ENCODE data around the gene WFDC2.

The WFDC2 gene, protein sequence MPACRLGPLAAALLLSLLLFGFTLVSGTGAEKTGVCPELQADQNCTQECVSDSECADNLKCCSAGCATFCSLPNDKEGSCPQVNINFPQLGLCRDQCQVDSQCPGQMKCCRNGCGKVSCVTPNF

DNA sequence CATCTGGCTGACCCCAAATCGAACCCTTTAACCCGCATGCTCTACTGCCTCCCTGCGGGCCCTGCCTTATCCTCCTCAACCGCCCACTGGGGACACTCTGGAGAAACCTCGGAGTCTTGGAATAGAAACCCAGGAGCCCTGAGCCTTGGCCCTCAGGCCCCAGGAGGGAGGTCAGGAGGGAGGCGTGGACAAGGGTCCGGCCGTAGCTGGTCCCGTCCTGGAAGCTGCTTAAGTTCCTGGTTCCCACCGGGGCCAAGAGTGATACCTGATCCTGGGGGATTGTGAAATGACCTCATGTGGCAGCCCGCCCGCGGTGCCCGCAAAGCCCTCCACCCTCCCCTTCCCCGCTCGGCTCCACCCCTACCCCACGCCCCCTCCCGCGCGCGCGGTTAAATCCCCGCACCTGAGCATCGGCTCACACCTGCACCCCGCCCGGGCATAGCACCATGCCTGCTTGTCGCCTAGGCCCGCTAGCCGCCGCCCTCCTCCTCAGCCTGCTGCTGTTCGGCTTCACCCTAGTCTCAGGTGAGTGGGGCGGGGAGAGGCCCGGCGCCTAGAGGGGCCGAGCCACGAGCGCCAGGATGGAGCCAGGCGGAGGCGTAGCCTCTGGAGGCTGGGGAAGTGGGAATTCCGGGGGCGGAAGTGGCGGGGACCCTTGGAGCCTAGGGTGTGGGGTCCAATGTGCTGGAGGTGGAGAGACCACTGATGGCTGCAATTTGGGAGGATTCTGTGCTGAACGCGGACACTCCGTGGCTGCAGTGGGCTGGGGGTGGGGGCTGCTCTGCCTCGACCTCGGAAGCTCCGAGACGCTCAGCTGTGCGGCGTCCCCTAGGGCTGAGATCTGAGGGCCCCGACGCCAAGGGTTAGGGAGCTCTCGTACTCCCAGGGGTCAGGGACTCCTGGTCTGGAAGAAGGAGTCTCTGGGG, at the start of gene WFDC2:
TSS of gene WFDC2 (plus strand) at position 418 of the 926 bp plus-strand sequence. CDS start at position 447, 29 bp downstream.
- no peak for DNase-seq

DNA sequence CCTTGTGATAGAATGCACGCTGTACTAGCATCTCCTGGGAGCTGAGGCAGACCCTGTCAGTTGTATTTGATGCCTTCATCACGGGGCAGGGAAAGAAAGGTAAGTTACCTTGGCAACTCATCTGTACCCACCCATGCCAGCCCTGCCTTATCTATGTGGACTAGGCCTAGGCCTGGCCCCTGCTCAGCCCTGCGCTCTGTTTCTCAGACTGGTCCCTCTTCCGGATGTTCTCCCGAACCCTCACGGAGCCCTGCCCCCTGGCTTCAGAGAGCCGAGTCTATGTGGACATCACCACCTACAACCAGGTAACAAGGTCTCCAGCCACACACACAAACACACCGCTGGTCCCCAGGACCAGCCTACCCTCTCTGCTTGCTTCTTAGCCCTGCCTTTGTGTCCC, 49.4 kb upstream of the WFDC2 start:
- no peak for DNase-seq

DNA sequence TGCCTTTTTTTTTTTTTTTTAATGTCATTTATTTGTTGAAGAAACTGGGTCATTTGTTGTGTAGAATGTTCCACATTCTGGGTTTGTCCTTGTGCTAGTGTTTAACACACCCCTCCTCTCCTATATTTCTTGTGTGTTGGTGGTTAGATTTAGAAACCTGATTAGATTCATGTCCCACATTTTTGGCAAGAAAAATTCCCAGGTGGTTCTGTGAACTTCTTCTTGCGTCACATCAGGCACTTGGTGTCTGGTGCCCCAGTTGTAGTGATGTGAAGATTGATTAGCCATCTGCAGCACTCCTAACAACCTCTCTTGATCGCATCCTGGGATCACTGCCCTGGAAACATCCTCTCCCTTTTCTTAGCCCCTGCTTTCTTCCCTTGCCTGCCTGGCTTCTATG, 45.9 kb upstream of the WFDC2 start:
- DNase-seq: no peak

DNA sequence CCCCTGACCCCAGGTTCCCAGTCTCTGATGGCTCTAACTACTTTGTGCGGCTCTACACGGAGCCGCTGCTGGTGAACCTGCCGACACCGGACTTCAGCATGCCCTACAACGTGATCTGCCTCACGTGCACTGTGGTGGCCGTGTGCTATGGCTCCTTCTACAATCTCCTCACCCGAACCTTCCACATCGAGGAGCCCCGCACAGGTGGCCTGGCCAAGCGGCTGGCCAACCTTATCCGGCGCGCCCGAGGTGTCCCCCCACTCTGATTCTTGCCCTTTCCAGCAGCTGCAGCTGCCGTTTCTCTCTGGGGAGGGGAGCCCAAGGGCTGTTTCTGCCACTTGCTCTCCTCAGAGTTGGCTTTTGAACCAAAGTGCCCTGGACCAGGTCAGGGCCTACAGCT, 44.0 kb upstream of the WFDC2 start:
- no peak for DNase-seq

GRCh38 chr20:45426320-45427016, 43.1 kb upstream of the WFDC2 start:
- DNase-seq: no peak

DNA sequence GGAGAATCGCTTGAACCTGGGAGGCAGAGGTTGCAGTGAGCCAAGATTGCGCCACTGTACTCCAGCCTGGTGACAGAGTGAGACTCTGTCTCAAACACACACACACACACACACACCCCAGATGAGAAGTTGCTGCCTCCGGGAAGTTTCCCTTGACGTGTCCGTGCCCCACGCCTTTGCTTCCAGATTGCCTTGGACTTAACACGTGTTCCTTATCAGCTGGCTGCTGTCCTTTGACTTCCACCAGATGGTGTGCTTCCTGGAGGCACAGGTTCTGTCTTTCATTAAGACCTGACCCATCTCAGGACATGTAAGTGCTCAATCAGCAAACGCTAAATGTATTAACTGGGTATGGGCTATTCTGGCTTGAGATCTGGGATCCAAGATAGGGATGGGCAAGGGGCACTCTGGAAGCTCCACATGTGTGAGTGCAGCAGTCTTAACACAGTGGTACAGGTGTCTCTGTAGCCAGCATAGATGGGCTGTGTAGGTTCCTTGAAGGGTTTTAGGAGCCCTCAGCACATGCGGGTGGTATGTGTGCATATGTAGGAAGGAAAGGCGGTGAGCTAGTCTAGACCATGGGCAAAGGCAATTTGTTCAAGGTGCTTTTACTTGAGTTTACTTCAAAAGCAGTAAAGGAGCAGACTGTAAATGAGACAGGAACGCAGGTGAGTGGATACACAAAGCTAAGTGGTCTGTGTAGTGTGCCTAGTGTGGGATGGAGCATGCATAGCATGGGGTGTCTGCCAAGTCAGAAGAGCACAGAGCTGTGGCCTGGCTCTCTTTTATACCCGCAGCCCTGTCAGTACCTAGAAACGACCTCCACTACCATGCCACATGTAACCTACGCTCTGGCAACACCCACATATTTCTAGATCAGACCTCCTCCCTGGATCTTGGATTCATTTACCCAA, 42.1 kb upstream of the WFDC2 start:
- no peak for DNase-seq

DNA sequence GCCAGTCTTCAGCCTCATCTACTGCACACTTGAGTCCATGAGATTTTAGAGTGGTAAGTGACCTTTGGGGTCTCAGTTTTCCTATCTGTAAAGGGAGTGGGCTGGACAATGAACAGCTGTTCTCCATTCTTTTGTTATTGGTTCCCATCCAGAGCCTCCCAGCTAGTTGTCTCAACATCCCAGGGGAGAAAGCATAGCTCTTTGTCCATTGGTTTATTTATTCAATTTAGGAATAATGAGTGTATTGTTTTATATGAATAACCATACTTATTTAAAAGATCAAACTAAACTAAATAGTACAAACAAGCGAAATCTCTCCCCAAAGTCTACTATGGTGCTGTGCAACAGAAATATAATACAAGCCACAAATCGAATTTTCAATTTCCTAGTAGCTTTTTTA, 39.9 kb upstream of the WFDC2 start:
- DNase-seq: no peak

DNA sequence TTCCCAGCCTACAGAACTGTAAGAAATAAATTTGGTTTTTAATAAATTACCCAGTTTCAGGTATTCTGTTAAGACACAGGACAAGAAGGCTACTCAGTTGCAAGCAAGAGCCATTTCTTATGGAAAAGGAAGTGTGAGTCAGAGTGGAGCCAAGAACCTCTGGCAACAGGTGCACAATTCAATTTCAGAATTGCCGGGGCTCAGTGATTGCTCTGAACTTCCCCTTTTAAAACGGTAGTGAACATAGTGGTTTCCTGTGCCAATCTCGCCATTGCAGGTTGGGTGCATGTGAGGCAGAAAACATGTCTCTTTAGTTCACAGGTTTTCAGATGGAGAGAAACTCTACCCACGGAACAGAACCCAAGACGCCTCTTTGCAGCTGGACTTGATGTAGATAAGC, 37.3 kb upstream of the WFDC2 start:
- no peak for DNase-seq

- peak; percentile 67 for DNase-seq
These were observed 36.2 kb upstream of the WFDC2 start for GRCh38 chr20:45433316-45433715.

DNA sequence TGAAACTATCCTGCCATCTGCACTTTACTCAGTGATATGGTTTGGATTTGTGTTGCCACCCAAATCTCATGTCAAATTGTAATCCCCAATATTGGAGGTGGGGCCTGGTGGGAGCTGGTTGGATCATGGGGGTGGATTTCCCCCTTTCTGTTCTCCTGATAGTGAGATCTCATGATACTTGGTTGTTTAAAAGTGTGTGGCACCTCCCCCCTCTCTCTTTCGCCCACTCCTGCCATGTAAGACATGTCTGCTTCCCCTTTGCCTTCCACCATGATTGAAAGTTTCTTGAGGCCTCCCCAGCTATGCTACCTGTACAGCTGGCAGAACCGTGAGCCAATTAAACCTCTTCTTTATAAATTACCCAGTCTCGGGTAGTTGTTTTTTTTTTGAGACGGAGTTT, 35.6 kb upstream of the WFDC2 start:
- no peak for DNase-seq

GRCh38 chr20:45436732-45437485, 32.6 kb upstream of the WFDC2 start:
- DNase-seq: peak; percentile 76

DNA sequence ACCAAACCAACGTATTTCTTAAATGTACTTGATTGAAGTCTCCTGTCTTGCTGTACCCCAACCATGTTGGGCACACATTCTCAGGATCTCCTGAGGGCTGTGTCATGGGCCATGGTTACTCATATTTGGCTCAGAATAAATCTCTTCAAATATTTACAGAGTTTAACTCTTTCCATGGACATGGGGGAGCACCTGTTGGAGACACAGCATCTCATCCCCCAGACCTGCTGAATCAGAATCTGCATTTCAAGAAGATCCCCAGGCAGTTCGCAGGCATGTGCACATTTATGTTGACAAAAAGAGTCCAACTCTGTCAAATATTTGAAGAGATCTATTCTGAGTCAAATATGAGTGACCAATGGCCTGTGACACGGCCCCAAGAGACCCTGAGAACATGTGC, 29.1 kb upstream of the WFDC2 start:
- DNase-seq: no peak

DNA sequence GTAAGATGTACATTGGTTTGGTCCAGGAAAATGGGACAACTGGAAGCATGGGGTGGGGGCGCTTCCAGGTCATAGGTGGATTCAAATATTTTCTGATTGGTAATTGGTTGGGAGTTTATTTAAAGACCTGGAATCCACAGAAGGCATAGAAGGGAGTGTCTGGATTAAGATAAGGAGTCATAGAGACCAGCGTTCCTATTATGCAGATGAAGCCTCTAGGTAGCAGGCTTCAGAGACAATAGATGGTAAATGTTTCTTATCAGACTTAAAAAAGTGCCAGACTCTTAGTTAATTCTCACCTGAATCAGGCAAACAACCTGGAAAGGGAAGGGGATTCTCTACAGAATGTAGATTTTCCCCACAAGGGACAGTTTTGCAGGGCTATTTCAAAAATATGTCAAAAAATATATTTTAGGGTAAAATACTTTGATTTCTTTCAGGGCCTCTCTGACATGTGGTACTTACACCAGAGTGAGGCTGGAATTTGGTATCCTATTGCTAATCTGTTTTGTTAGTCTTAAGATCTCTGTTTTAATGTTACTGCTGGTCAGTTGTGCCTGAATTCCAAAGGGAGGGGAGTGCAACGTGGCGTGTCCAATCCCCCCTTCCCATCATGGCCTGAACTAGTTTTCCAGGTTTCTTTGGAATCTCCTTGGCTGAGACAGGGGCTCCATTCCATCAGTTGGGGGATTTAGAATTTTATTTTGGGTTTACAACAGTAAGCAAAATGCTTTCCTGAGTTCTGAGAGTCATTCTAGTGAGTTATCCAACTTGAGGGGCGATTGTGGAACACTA, 28.5 kb upstream of the WFDC2 start:
- no peak for DNase-seq

DNA sequence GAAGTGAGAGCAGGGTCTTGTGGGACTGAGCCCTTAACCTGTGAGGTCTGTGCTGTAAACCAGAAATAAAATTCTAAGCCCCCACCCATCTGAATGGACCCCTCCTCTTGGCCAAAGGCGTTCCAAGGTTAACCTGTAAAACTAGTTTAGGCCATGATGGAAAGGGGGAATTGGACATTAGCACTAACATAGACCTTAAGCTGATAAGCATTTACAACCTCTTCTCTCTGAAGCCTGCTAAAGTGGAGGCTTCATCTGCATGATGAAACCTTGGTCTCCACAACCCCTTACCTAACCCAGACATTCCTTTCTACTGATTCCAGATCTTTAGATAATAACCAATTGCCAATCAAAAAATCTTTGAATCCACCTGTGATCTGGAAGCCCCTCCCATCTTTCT, 27.8 kb upstream of the WFDC2 start:
- DNase-seq: no peak

DNA sequence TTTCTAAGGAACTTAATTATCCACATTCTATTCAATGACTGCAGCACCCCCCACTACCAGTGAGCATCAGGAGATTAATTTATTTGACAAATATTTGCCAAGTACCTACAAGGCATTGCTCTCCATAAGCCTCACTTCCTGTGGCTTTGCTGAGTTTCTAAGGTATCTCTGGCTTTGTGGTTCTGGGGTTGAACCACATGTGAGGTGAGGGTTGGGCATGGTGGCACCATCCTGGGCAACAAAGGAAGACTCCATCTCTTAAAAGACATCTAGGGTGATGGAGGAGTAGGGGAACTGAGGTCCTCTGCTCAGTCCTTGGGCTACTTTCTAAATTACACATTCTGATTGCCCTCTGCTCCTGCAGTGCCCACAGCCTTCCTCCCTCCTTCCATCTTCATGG, 25.5 kb upstream of the WFDC2 start:
- DNase-seq: no peak

DNA sequence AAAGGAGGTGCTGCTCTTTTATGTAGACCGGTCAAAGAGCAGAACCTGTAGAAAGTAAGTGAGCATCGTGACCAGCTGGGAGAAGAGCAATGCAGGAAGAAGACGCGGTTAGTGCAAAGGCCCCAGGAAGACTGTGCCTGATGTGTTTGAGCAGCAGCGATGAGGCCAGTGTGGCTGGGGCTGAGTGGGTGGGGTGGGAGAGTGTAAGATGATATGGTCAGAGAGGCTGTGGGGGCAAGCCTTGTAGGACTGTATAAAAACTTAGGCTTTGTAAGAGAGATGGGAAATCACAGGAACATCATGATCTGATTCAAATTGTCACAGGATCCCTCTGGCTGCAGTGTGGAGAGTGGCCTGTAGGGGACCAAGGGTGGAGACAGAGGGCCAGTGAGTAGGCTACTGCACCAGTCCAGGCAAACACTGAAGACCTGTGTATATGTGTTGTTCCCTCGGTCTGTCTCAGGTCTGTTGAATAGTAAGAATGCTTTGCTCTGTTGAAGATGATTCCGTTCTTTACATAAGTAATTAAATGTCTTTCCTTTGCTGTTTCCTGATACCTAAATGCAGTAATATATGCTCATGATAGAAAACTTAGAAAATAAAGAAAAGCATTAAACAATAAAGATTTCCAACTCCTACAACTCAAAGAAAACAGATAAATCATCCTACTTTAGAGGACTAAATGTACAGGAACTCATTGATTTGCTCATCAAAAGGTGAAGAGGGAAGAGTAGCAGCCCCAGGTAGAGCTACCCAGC, 23.6 kb upstream of the WFDC2 start:
- peak; percentile 15 for DNase-seq

GRCh38 chr20:45448270-45448669, 21.3 kb upstream of the WFDC2 start:
- DNase-seq: no peak

DNA sequence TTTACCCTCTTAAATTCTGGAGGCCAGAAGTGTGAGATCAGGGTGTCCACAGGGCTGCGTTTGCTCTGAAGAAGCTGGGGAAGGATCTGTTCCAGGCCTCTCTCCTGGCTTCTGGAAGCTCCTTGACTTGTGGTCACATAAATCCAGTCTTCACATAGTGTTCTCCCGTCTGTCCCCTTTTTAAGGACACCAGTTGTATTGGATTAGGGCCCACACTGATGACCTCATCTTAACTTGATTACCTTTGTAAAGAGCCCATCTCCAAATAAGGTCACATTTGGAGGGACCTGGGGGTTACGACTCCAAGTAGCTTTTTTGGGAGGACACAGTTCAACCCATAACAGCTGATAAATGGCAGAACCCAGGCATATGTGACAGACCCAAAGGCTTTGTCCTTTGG, 20.0 kb upstream of the WFDC2 start:
- DNase-seq: no peak

- peak; percentile 59 for DNase-seq
These were observed 19.3 kb upstream of the WFDC2 start for GRCh38 chr20:45450097-45450818.

- no peak for DNase-seq
These were observed 17.3 kb upstream of the WFDC2 start for GRCh38 chr20:45452238-45452637.

Measured in HCEC 1CT (cell line).